Endothelial cell of umbilical vein (primary cell): ENCODE results near the gene PIGW. TPM values are rescaled to one million over a fixed set of nuclear protein-coding genes. Genes with fewer than 3 reads are reported as not detected.

ENCODE experiments used
- BruUV-seq: library from RNA; stranded (reverse); fragments of 400-500 nt; replicated peaks from 2 replicates; lab custom pipeline; 2021; lab: Mats Ljungman, UMichigan
- CTCF ChIA-PET: fragments of 300-600, 350-600 bp; sonication (Branson Sonifier 250); formaldehyde crosslinking; loops from one replicate; lab custom pipeline; 2021; ENCODE audit warnings: antibody characterized with exemption, inconsistent platforms; lab: Charles Lee
- POLR2A ChIA-PET: fragments of 300-600, 350-600 bp; sonication (Branson Sonifier 250); formaldehyde crosslinking; loops from one replicate; lab custom pipeline; 2021; ENCODE audit warnings: antibody characterized with exemption, inconsistent platforms; lab: Charles Lee
- DNase-seq: peaks from one replicate; pipeline ENCODE4 v3.0.0-alpha.2; 2011; ENCODE audit warnings: low read depth, low spot score
- FAIRE-seq: peaks from 2 replicates; lab custom pipeline; 2011; peaks lifted over from hg19 to GRCh38; lab: Jason Lieb, UNC
- H2AFZ ChIP-seq: 2 replicates; pipeline ENCODE4 v1.6.0; 2012; ENCODE audit warnings: low read depth, low read length, control low read depth, inconsistent platforms
- H3K27ac ChIP-seq: 2 replicates; pipeline ENCODE4 v1.5.1; 2011; ENCODE audit warnings: low read depth, mild to moderate bottlenecking, control low read depth, low read length, moderate library complexity; ENCODE audit not compliant: insufficient read depth
- H3K27me3 ChIP-seq, 2 experiments: 2 replicates each; pipeline versions ENCODE4 v1.6.0 to v1.6.1; 2011; ENCODE audit warnings: low read length in 2 of 2, mixed read lengths in 1 of 2; ENCODE audit not compliant: control insufficient read depth in 2 of 2, insufficient read depth in 2 of 2
- H3K36me3 ChIP-seq, 2 experiments: 2 replicates in 1 of 2; 3 replicates in 1 of 2; pipeline ENCODE4 v1.5.1; 2011; ENCODE audit warnings: low read length in 2 of 2, mild to moderate bottlenecking in 1 of 2, moderate library complexity in 1 of 2; ENCODE audit not compliant: control insufficient read depth in 2 of 2, insufficient read depth in 2 of 2; ENCODE audit errors: extremely low read depth in 1 of 2
- H3K4me1 ChIP-seq: 3 replicates; pipeline ENCODE4 v1.5.1; 2011; ENCODE audit warnings: mild to moderate bottlenecking, low read length; ENCODE audit not compliant: control insufficient read depth, insufficient read depth; ENCODE audit errors: extremely low read depth
- H3K4me2 ChIP-seq: 2 replicates; pipeline ENCODE4 v1.6.1; 2011; ENCODE audit warnings: low read length, control low read depth, mixed read lengths; ENCODE audit not compliant: insufficient read depth
- H3K4me3 ChIP-seq, 3 experiments: fragments of 200-600 bp in 1 of 3; sonication (generic), shearing (Covaris generic) in 1 of 3; replicated peaks in 1 of 3; 2 replicates each; pipeline ENCODE4 v1.5.1; 2011 to 2016; ENCODE audit warnings: control low read depth in 3 of 3, low read length in 3 of 3, mild to moderate bottlenecking in 2 of 3, inconsistent platforms in 1 of 3, low read depth in 1 of 3, moderate library complexity in 1 of 3; ENCODE audit not compliant: insufficient read depth in 1 of 3
- H3K79me2 ChIP-seq: 2 replicates; pipeline ENCODE4 v1.6.0; 2012; ENCODE audit warnings: low read length, inconsistent platforms; ENCODE audit not compliant: control insufficient read depth, insufficient read depth
- H3K9ac ChIP-seq: replicated peaks from 2 replicates; pipeline ENCODE3; 2011; ENCODE audit warnings: low read length, control low read depth; ENCODE audit not compliant: insufficient read depth; ENCODE audit errors: extremely low read depth
- H3K9me1 ChIP-seq: replicated peaks from 3 replicates; pipeline ENCODE4 v1.6.0; 2011; ENCODE audit warnings: mild to moderate bottlenecking, low read length; ENCODE audit not compliant: control insufficient read depth, insufficient read depth; ENCODE audit errors: extremely low read depth
- H3K9me3 ChIP-seq: replicated peaks from 2 replicates; pipeline ENCODE4 v1.5.1; 2012; ENCODE audit warnings: low read length, inconsistent platforms; ENCODE audit not compliant: control insufficient read depth, insufficient read depth
- H4K20me1 ChIP-seq: replicated peaks from 2 replicates; pipeline ENCODE3; 2011; ENCODE audit warnings: mild to moderate bottlenecking, low read length; ENCODE audit not compliant: control insufficient read depth, insufficient read depth; ENCODE audit errors: extremely low read depth
- EZH2 ChIP-seq: IDR thresholded peaks from 2 replicates; pipeline ENCODE4 v1.6.1; 2012; ENCODE audit warnings: borderline replicate concordance, low read depth, mild to moderate bottlenecking, moderate library complexity, low read length, inconsistent platforms; ENCODE audit not compliant: severe bottlenecking
- GATA2 ChIP-seq: IDR thresholded peaks from 2 replicates; pipeline ENCODE4 v1.7.0; 2011; ENCODE audit warnings: low read depth, mild to moderate bottlenecking, moderate library complexity, mixed read lengths, low read length; ENCODE audit not compliant: insufficient read length, insufficient read depth
- JUN ChIP-seq: IDR thresholded peaks from 2 replicates; pipeline ENCODE4 v1.6.1; 2011; ENCODE audit warnings: borderline replicate concordance, low read depth; ENCODE audit not compliant: insufficient read length, insufficient read depth
- MYC ChIP-seq: IDR thresholded peaks from one replicate; pipeline ENCODE4 v1.6.1; 2011; ENCODE audit warnings: mild to moderate bottlenecking, low read depth, low read length
- POLR2A ChIP-seq: IDR thresholded peaks from 2 replicates; pipeline ENCODE4 v1.6.1; 2012; ENCODE audit warnings: low read depth, mild to moderate bottlenecking, control low read depth, low read length
- POLR2AphosphoS5 ChIP-seq: IDR thresholded peaks from 2 replicates; pipeline ENCODE4 v1.6.1; 2012; ENCODE audit warnings: low read depth, mild to moderate bottlenecking, control low read depth, low read length, moderate library complexity; ENCODE audit not compliant: insufficient read depth
- dilution Hi-C: fragments of 300-500 bp; cut with MboI; formaldehyde crosslinking; loops from one replicate; pipeline ENCODE4 v1.15.0; 2019; ENCODE audit warnings: low sequenced_read_pairs; ENCODE audit not compliant: extremely low pct_ligation_motif_present
- intact Hi-C: fragments of 100-400 bp; cut with micrococcal nuclease; formaldehyde crosslinking; loops from one replicate; pipeline ENCODE4 v1.10.0; 2022
- polyA plus RNA-seq, 4 experiments: library from polyadenylated mRNA; depleted of rRNA in 3 of 4; stranded (reverse) in 3 of 4; unstranded in 1 of 4; fragments of >200 nt; gene quantifications; 2 replicates each; pipeline versions ENCODE4 v1.2.1 to v1.2.3, GENCODE V29; 2011 to 2012; ENCODE audit warnings: missing spikeins in 1 of 4
- small RNA-seq: library from RNA; depleted of rRNA; stranded (forward); fragments of <200 nt; gene quantifications from one replicate; pipeline ENCODE3, GENCODE V24; 2012; ENCODE audit warnings: low replicate concordance, low read depth; ENCODE audit not compliant: insufficient read depth, insufficient read length
- total RNA-seq: library from RNA; stranded (reverse); gene quantifications from 2 replicates; pipeline ENCODE4 v1.2.3, GENCODE V29; 2021

PIGW gene
- total and polyA plus RNA-seq, 2 donors (not counting 3 experiments of a cell fraction or from before 2014, with no cell fraction given), result 5.9 to 13.1 TPM

DNA sequence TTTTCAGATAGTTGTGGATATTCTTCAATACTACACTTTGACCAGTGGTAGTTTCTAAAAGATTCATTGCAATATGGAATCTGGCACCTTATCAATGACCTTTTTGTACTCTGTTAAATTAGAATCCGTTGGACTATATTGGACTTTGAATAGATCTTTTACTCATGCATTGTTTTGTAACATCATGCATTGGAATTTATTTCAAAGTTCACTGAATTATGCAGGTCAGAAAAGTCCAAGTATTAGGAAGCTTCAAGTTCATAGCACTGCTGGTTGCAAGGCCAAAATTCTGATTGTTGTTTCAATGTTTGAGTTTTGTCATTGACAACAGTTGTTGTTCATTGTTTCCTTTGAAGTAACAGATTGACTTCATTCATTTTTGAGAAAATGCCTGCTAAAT, 49.0 kb downstream of the PIGW start:
- no peaks in the 10 kb centered on the region for H4K20me1 ChIP-seq
- dilution Hi-C loops (no loop called here), intact Hi-C loops (no loop called here)
- no peak overlapping the region for H3K4me2 ChIP-seq
- no peaks in the 10 kb centered on the region for H3K9me3 ChIP-seq
- H3K4me1 ChIP-seq, result no peaks in the 10 kb centered on the region
- no peak overlapping the region for H3K9ac ChIP-seq
- H3K36me3 ChIP-seq, result peaks cover 25 to 31% of the 10 kb centered on the region in 2 experiments
- no peak for DNase-seq
- no peaks in the 10 kb centered on the region for H3K9me1 ChIP-seq
- no peak overlapping the region for H3K4me3 ChIP-seq
- H2AFZ ChIP-seq, result no peak overlapping the region
- no peak overlapping the region for H3K27ac ChIP-seq
- BruUV-seq, result no TSS peak
- POLR2A ChIA-PET, result no interaction called here
- TF ChIP-seq MYC (no peak), JUN (no peak), POLR2A (no peak)
- FAIRE-seq, result no peak
- no peaks in the 10 kb centered on the region for H3K27me3 ChIP-seq
- peaks cover 8% of the 10 kb centered on the region for H3K79me2 ChIP-seq
- CTCF ChIA-PET, result interaction anchor here (2.6 kb wide), 1 partner anchor 8 kb away, joined by 7 read pairs; the partner anchor contains the start of gene DHRS11

- intact Hi-C loops (no loop called here), dilution Hi-C loops (no loop called here)
- Histone ChIP-seq H4K20me1 (no peaks in the 10 kb centered on the region), H3K4me3 (no peak overlapping the region), H3K9ac (no peak overlapping the region), H3K4me1 (peaks cover under 1% of the 10 kb centered on the region), H3K9me3 (no peaks in the 10 kb centered on the region), H3K27ac (no peak overlapping the region), H3K9me1 (no peaks in the 10 kb centered on the region), H3K27me3 (no peaks in the 10 kb centered on the region), H3K4me2 (no peak overlapping the region), H3K79me2 (peaks cover 3% of the 10 kb centered on the region), H3K36me3 (peaks cover 19 to 29% of the 10 kb centered on the region in 2 experiments), H2AFZ (no peak overlapping the region)
- BruUV-seq, result no TSS peak
- TF ChIP-seq POLR2AphosphoS5 (no peak), MYC (no peak), EZH2 (no peak), POLR2A (no peak), GATA2 (no peak)
- FAIRE-seq (no peak), DNase-seq (no peak)
- ChIA-PET CTCF (interaction anchor here (1.5 kb wide), 1 partner anchor 17 kb away, joined by 4 read pairs; no protein-coding TSS in a partner anchor), POLR2A (no interaction called here)
These were observed 51.4 kb downstream of the PIGW start for GRCh38 chr17:36586138-36586537.

Small RNA genes lying within 50 kb of the gene (small RNA-seq; reads per million reads assigned to genes)
- gene RNA5SP439, result not detected

Other genes with a start within 250 kb of the PIGW start
- not detected in 2 replicates for gene TBC1D3G, start 211.1 kb upstream of the PIGW start, total RNA-seq
- not detected in 2 replicates for gene TBC1D3G, start 211.1 kb upstream of the PIGW start, polyA plus RNA-seq
- 1.4 TPM in 1 of 2 replicates, not detected in the other for gene TBC1D3H, start 146.6 kb upstream of the PIGW start, total RNA-seq
- gene TBC1D3H, start 146.6 kb upstream of the PIGW start, polyA plus RNA-seq, result not detected in 2 replicates
- gene ZNHIT3, start 48.3 kb upstream of the PIGW start, total RNA-seq, result 31.4 and 34.0 TPM in 2 replicates
- 61.3 and 66.9 TPM in 2 replicates for gene ZNHIT3, start 48.3 kb upstream of the PIGW start, polyA plus RNA-seq
- gene MYO19, start 119 bp upstream of the PIGW start, total RNA-seq, result 90.3 and 95.7 TPM in 2 replicates
- 75.4 and 92.8 TPM in 2 replicates for gene MYO19, start 119 bp upstream of the PIGW start, polyA plus RNA-seq
- 71.2 and 77.6 TPM in 2 replicates for gene GGNBP2, start 9.9 kb downstream of the PIGW start, total RNA-seq
- gene GGNBP2, start 9.9 kb downstream of the PIGW start, polyA plus RNA-seq, result 47.8 and 52.6 TPM in 2 replicates
- gene DHRS11, start 56.9 kb downstream of the PIGW start, total RNA-seq, result 9.8 and 11.3 TPM in 2 replicates
- gene DHRS11, start 56.9 kb downstream of the PIGW start, polyA plus RNA-seq, result 15.7 and 16.2 TPM in 2 replicates
- 5.2 and 5.9 TPM in 2 replicates for gene MRM1, start 66.6 kb downstream of the PIGW start, total RNA-seq
- gene MRM1, start 66.6 kb downstream of the PIGW start, polyA plus RNA-seq, result 3.4 and 3.7 TPM in 2 replicates